SK-N-SH (cell line): Measurements from ENCODE around the gene PRKN. TPM values are rescaled to one million over a fixed set of nuclear protein-coding genes. Genes with fewer than 3 reads are reported as not detected.

Experiments
- CTCF ChIA-PET: fragments of 300-600, 350-600 bp; formaldehyde crosslinking; extraction: SDS; loops from one replicate; lab custom pipeline; 2021; lab: Yijun Ruan, JAX
- POLR2A ChIA-PET: fragments of 350-600 bp; sonication (Branson Sonifier 250); formaldehyde crosslinking; extraction: SDS; loops from one replicate; lab custom pipeline; 2020; ENCODE audit warnings: antibody characterized with exemption, inconsistent platforms; lab: Yijun Ruan, JAX
- DNase-seq: peaks from one replicate; pipeline ENCODE4 v3.0.0; 2012
- H2AFZ ChIP-seq: fragments of 200-600 bp; sonication (generic); 2 replicates; pipeline ENCODE4 v1.8.1; 2016; ENCODE audit warnings: antibody characterized with exemption, mild to moderate bottlenecking, low read depth
- H3F3A ChIP-seq: fragments of 200-600 bp; sonication (generic); replicated peaks from 2 replicates; pipeline ENCODE3; 2016; ENCODE audit warnings: antibody characterized with exemption, mild to moderate bottlenecking; ENCODE audit not compliant: insufficient read depth
- H3K27ac ChIP-seq, 2 experiments: fragments of 200-500 bp in 1 of 2; fragments of 200-600 bp in 1 of 2; sonication (Bioruptor generic) in 1 of 2; sonication (generic), shearing (Covaris generic) in 1 of 2; 2 replicates each; pipeline versions ENCODE4 v1.5.1 to v1.6.1; 2014 to 2016; ENCODE audit warnings: low read depth in 2 of 2, inconsistent platforms in 1 of 2, low read length in 1 of 2, mild to moderate bottlenecking in 1 of 2, mixed read lengths in 1 of 2
- H3K27me3 ChIP-seq: fragments of 200-600 bp; sonication (generic), shearing (Covaris generic); 2 replicates; pipeline ENCODE4 v1.6.1; 2016; ENCODE audit warnings: mixed run types; ENCODE audit not compliant: insufficient read depth
- H3K36me3 ChIP-seq, 2 experiments: fragments of 200-500 bp in 1 of 2; fragments of 200-600 bp in 1 of 2; sonication (Bioruptor generic) in 1 of 2; sonication (generic) in 1 of 2; replicated peaks in 1 of 2; 2 replicates each; pipeline versions ENCODE3 to v1.5.1; 2014 to 2016; ENCODE audit warnings: low read length in 1 of 2, mild to moderate bottlenecking in 1 of 2; ENCODE audit not compliant: insufficient read depth in 2 of 2, control insufficient read depth in 1 of 2
- H3K4me1 ChIP-seq, 2 experiments: fragments of 200-500 bp in 1 of 2; fragments of 200-600 bp in 1 of 2; sonication (Bioruptor generic) in 1 of 2; sonication (generic), shearing (Covaris generic) in 1 of 2; 2 replicates each; pipeline versions ENCODE4 v1.5.1 to v1.6.1; 2014 to 2016; ENCODE audit warnings: low read depth in 1 of 2, low read length in 1 of 2, mixed run types in 1 of 2; ENCODE audit not compliant: insufficient read depth in 2 of 2, control insufficient read depth in 1 of 2
- H3K4me2 ChIP-seq: fragments of 200-600 bp; sonication (generic), shearing (Covaris generic); 2 replicates; pipeline ENCODE4 v1.6.1; 2017; ENCODE audit warnings: mixed run types
- H3K4me3 ChIP-seq, 2 experiments: fragments of 200-500 bp in 1 of 2; fragments of 200-600 bp in 1 of 2; sonication (Bioruptor generic) in 1 of 2; sonication (generic), shearing (Covaris generic) in 1 of 2; 2 replicates each; pipeline versions ENCODE4 v1.5.1 to v1.8.1; 2014 to 2016; ENCODE audit warnings: low read depth in 2 of 2, inconsistent platforms in 1 of 2, low read length in 1 of 2, mild to moderate bottlenecking in 1 of 2, mixed read lengths in 1 of 2, moderate library complexity in 1 of 2
- H3K79me2 ChIP-seq: fragments of 200-600 bp; sonication (generic); 2 replicates; pipeline ENCODE4 v1.8.1; 2017; ENCODE audit warnings: mild to moderate bottlenecking; ENCODE audit not compliant: insufficient read depth
- H3K9ac ChIP-seq: fragments of 200-600 bp; sonication (generic); 2 replicates; pipeline ENCODE4 v1.6.1; 2017; ENCODE audit warnings: mixed run types
- H3K9me2 ChIP-seq: fragments of 200-600 bp; sonication (generic); 2 replicates; pipeline ENCODE4 v1.6.1; 2017; ENCODE audit warnings: mixed run types
- H3K9me3 ChIP-seq: fragments of 200-600 bp; sonication (generic); 2 replicates; pipeline ENCODE4 v1.6.1; 2017; ENCODE audit warnings: mixed run types, mild to moderate bottlenecking, moderate library complexity
- H4K20me1 ChIP-seq: fragments of 200-600 bp; sonication (generic); 2 replicates; pipeline ENCODE4 v1.6.1; 2017; ENCODE audit warnings: mild to moderate bottlenecking, mixed run types; ENCODE audit not compliant: insufficient read depth
- EP300 ChIP-seq, 2 experiments: IDR thresholded peaks; 2 replicates each; pipeline versions ENCODE4 v1.4.0 to v1.6.1; 2012; ENCODE audit warnings: borderline replicate concordance in 1 of 2, low read depth in 1 of 2, low read length in 1 of 2
- EZH2phosphoT487 ChIP-seq: fragments of 200-600 bp; sonication (generic); IDR thresholded peaks from 2 replicates; pipeline ENCODE4 v1.6.1; 2017; ENCODE audit warnings: low read depth, mixed run types, mild to moderate bottlenecking, antibody characterized with exemption, moderate library complexity, borderline replicate concordance
- FOSL2 ChIP-seq: IDR thresholded peaks from 2 replicates; pipeline ENCODE4 v1.4.0; 2012; ENCODE audit warnings: low read depth, mild to moderate bottlenecking, moderate library complexity, borderline replicate concordance
- FOXM1 ChIP-seq: IDR thresholded peaks from 2 replicates; pipeline ENCODE4 v1.4.0; 2012; ENCODE audit warnings: low read depth, mild to moderate bottlenecking
- GABPA ChIP-seq: IDR thresholded peaks from 2 replicates; pipeline ENCODE4 v1.4.0; 2012; ENCODE audit warnings: low read depth, mild to moderate bottlenecking
- GATA2 ChIP-seq: sonication (generic); formaldehyde crosslinking; IDR thresholded peaks from 2 replicates; pipeline ENCODE4 v1.5.0; 2020; ENCODE audit warnings: mild to moderate bottlenecking, missing genetic modification reagents
- IRF3 ChIP-seq: fragments of 150-350 bp; IDR thresholded peaks from 2 replicates; pipeline ENCODE4 v1.6.1; 2016; ENCODE audit warnings: mild to moderate bottlenecking, low read depth, low read length
- RCOR1 ChIP-seq: fragments of 150-350 bp; IDR thresholded peaks from 2 replicates; pipeline ENCODE4 v1.6.1; 2017; ENCODE audit warnings: antibody characterized with exemption, low read length
- RFX5 ChIP-seq: IDR thresholded peaks from 2 replicates; pipeline ENCODE4 v1.6.1; 2012; ENCODE audit warnings: mild to moderate bottlenecking, improper control_type of control experiment, low read length
- SIN3A ChIP-seq: IDR thresholded peaks from 2 replicates; pipeline ENCODE4 v1.6.1; 2012; ENCODE audit warnings: low read depth, mild to moderate bottlenecking, low read length, moderate library complexity, borderline replicate concordance
- TCF12 ChIP-seq: IDR thresholded peaks from 2 replicates; pipeline ENCODE4 v1.4.0; 2012
- TEAD4 ChIP-seq: IDR thresholded peaks from 2 replicates; pipeline ENCODE4 v1.4.0; 2012; ENCODE audit warnings: mild to moderate bottlenecking, borderline replicate concordance; ENCODE audit not compliant: insufficient read depth
- USF2 ChIP-seq: fragments of 150-350 bp; IDR thresholded peaks from 2 replicates; pipeline ENCODE4 v1.6.1; 2017; ENCODE audit warnings: antibody characterized with exemption, low read length, low read depth, borderline replicate concordance
- WGBS: methylation state at CpG from one replicate; pipeline ENCODE4 v1.1.6; 2017; ENCODE audit warnings: low lambda C conversion rate; 5-methylcytosine and 5-hydroxymethylcytosine counted together
- polyA plus RNA-seq, 3 experiments: library from polyadenylated mRNA; depleted of rRNA; stranded (reverse); fragments of >200 nt; gene quantifications; 2 replicates each; pipeline ENCODE4 v1.2.3, GENCODE V29; 2012

The PRKN gene
- polyA plus RNA-seq, 1 of the 3 experiments (the other 2 are of a cell fraction) = 0.76 TPM

DNA sequence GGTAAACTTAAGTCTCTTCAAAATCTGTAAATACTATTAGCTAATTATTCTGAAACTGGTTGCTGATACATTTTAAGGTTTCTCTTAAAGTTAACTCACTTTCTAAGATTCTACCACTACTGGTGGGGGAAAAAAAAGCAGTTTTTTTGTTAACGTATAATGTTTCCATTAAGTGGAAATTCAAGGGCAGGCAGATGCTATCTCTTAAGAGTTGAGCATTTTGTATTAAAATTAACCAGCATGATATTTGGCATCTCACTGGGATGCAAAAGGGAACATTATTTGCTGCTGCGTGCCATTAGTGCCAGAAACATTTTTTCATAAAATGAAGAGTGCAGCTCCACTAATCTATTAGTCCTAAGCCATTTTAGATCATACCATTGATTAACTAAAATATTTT is 246.2 kb downstream of the PRKN start:
- WGBS = 45% methylated on average over 2 of the region's 2 CpGs
- H3K4me1 ChIP-seq = peaks cover 0 to 5% of the 10 kb centered on the region in 2 experiments; a peak in 2 of 4 replicates
- no peaks in the 10 kb centered on the region for H4K20me1 ChIP-seq
- POLR2A ChIA-PET = no interaction called here
- TF ChIP-seq EZH2phosphoT487 = no peak
- TF ChIP-seq GABPA = no peak
- TF ChIP-seq GATA2 (CRISPR knock-in tag) = peak; percentile 36; the same call in 1 of the 2 replicates
- no peak overlapping the region for H2AFZ ChIP-seq
- H3F3A ChIP-seq = no peaks in the 10 kb centered on the region
- H3K27ac ChIP-seq = no peak overlapping the region
- H3K4me3 ChIP-seq = no peak overlapping the region
- H3K9me2 ChIP-seq = no peaks in the 10 kb centered on the region
- H3K4me2 ChIP-seq = no peak overlapping the region
- no peak for DNase-seq
- no peaks in the 10 kb centered on the region for H3K36me3 ChIP-seq
- H3K79me2 ChIP-seq = no peaks in the 10 kb centered on the region
- no peaks in the 10 kb centered on the region for H3K9me3 ChIP-seq
- no peaks in the 10 kb centered on the region for H3K27me3 ChIP-seq
- CTCF ChIA-PET = interaction anchor here (1.2 to 1.3 kb wide), 2 partner anchors 31 to 38 kb away, joined by 3 read pairs; no protein-coding TSS in a partner anchor
- H3K9ac ChIP-seq = no peak overlapping the region

GRCh38 chr6:162478192-162478671 is 249.3 kb downstream of the PRKN start:
- H3K27ac ChIP-seq = no peak overlapping the region
- no peaks in the 10 kb centered on the region for H3K36me3 ChIP-seq
- no peak overlapping the region for H3K4me2 ChIP-seq
- no peak overlapping the region for H3K4me3 ChIP-seq
- no peaks in the 10 kb centered on the region for H3K79me2 ChIP-seq
- H3K9me2 ChIP-seq = no peaks in the 10 kb centered on the region
- H3K27me3 ChIP-seq = no peaks in the 10 kb centered on the region
- CTCF ChIA-PET = interaction anchor here (0.6 kb wide), 1 partner anchor 60 kb away, joined by 3 read pairs; no protein-coding TSS in a partner anchor
- no peak overlapping the region for H2AFZ ChIP-seq
- no peak for TF ChIP-seq EZH2phosphoT487
- no peak for TF ChIP-seq EP300 (IDR thresholded peaks at IDR 0.05; ENCODE audit: borderline replicate concordance in 1 of 2, low read depth in 1 of 2, low read length in 1 of 2)
- TF ChIP-seq TEAD4 = no peak
- no peak for TF ChIP-seq RFX5
- no peak for TF ChIP-seq FOXM1
- no peak for TF ChIP-seq RCOR1
- no peak for TF ChIP-seq FOSL2
- no peak for TF ChIP-seq TCF12
- TF ChIP-seq IRF3 = no peak
- no peak for TF ChIP-seq SIN3A
- no peak for TF ChIP-seq USF2
- H3F3A ChIP-seq = no peaks in the 10 kb centered on the region
- no peak overlapping the region for H3K9ac ChIP-seq
- H3K4me1 ChIP-seq = no peaks in the 10 kb centered on the region; a peak in 1 of 4 replicates
- no peaks in the 10 kb centered on the region for H4K20me1 ChIP-seq
- no peak for DNase-seq
- H3K9me3 ChIP-seq = no peaks in the 10 kb centered on the region
- 51% methylated on average over 7 of the region's 7 CpGs for whole genome bisulfite sequencing
- POLR2A ChIA-PET = no interaction called here
